ENCODE measurements around the gene UNC5C.

DNA sequence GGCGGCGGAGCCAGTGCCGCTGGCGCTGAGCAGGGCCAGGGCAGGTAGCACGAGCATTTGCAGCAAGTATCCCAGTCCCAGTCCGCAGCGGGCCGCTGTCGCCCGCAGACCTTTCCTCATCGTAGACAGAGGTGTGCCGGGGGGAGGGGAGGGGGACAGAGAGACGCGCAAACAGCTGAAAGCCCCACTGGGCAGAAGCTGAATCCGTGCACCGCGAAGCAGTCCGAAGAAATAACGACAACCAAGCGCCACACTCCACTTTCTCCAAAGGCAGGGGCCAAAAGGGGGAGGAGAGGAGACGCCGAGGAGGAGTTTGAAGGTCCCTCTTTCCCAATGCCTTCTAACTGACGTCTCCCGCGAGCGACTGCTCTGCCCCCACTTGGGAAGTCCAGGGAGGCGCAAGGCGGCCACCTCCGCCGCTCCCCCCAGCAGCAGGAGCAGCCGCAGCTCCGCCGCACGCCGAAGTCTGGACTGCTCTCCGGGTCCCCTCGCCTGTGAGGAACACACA lies at the start of gene UNC5C:
- TF ChIP-seq CTCF (IDR thresholded peaks at IDR 0.05; ENCODE audit: control extremely low read depth in 1 of 3, insufficient read depth in 1 of 3, low read depth in 1 of 3, low read length in 3 of 3) (no peak), CHD2 (IDR thresholded peaks at IDR 0.05; ENCODE audit: low read length) (no peak), RFX5 (IDR thresholded peaks at IDR 0.05; ENCODE audit: borderline replicate concordance, low read depth, low read length) (no peak), POLR2A (IDR thresholded peaks at IDR 0.05; ENCODE audit: control extremely low read depth in 1 of 2, low read depth in 2 of 2, low read length in 2 of 2) (no peak), TEAD4 (IDR thresholded peaks at IDR 0.05; ENCODE audit: low read depth, low read length) (no peak), JUN (IDR thresholded peaks at IDR 0.05; ENCODE audit: low read depth, low read length) (no peak), EZH2 (IDR thresholded peaks at IDR 0.05; ENCODE audit: low read depth, low read length, severe bottlenecking) (no peak), POLR2AphosphoS5 (IDR thresholded peaks at IDR 0.05; ENCODE audit: low read depth, low read length) (no peak), EP300 (IDR thresholded peaks at IDR 0.05; ENCODE audit: borderline replicate concordance in 1 of 2, low read depth in 2 of 2, low read length in 2 of 2) (no peak), MAFK (IDR thresholded peaks at IDR 0.05; ENCODE audit: low read depth, low read length) (no peak)
